A549 (cell line): Measurements from ENCODE around the gene PROCA1.

Source experiments
- EP300 ChIP-seq, 2 experiments: fragments of >200 bp; sonication (Bioruptor Twin); formaldehyde crosslinking; IDR thresholded peaks; 2 replicates in 1 of 2; 3 replicates in 1 of 2; pipeline ENCODE4 v1.6.1; 2016 to 2017
- FOSL2 ChIP-seq, 2 experiments: fragments of 450-650 bp in 1 of 2; fragments of >200 bp in 1 of 2; sonication (Bioruptor Twin) in 1 of 2; formaldehyde crosslinking; IDR thresholded peaks; 2 replicates each; pipeline versions ENCODE4 v1.5.0 to v1.6.1; 2016 to 2020; ENCODE audit warnings: mild to moderate bottlenecking in 1 of 2, moderate library complexity in 1 of 2
- KDM1A ChIP-seq: fragments of 200-600 bp; sonication (generic); IDR thresholded peaks from 2 replicates; pipeline ENCODE4 v1.6.1; 2016; ENCODE audit warnings: low read depth, mild to moderate bottlenecking
- MAX ChIP-seq: IDR thresholded peaks from 2 replicates; pipeline ENCODE4 v1.6.1; 2012
- MYC ChIP-seq: IDR thresholded peaks from 2 replicates; pipeline ENCODE4 v1.6.1; 2012; ENCODE audit warnings: mild to moderate bottlenecking, inconsistent platforms, low read length, improper control_type of control experiment, borderline replicate concordance
- PHF8 ChIP-seq: fragments of 200-600 bp; sonication (generic); IDR thresholded peaks from 2 replicates; pipeline ENCODE4 v1.6.1; 2016; ENCODE audit warnings: low read depth, mild to moderate bottlenecking, antibody characterized with exemption, moderate library complexity, borderline replicate concordance
- POLR2A ChIP-seq: IDR thresholded peaks from 2 replicates; pipeline ENCODE4 v1.6.1; 2012; ENCODE audit warnings: mild to moderate bottlenecking, low read length
- POLR2AphosphoS2 ChIP-seq: conservative IDR thresholded peaks from 2 replicates; pipeline ENCODE4 v1.6.1; 2012; ENCODE audit warnings: low read length, improper control_type of control experiment, inconsistent platforms
- RAD21 ChIP-seq, 2 experiments: fragments of >200 bp in 1 of 2; sonication (Bioruptor Twin) in 1 of 2; formaldehyde crosslinking in 1 of 2; IDR thresholded peaks in 1 of 2; conservative IDR thresholded peaks in 1 of 2; 2 replicates in 1 of 2; 3 replicates in 1 of 2; pipeline ENCODE4 v1.6.1; 2012 to 2018; ENCODE audit warnings: inconsistent platforms in 1 of 2
- RCOR1 ChIP-seq: fragments of 150-350 bp; IDR thresholded peaks from 2 replicates; pipeline ENCODE4 v1.6.1; 2014; ENCODE audit warnings: antibody characterized with exemption, low read length, low read depth
- TF ChIP-seq, protein P1 (sequence below): fragments of >200 bp; sonication (Bioruptor Twin); formaldehyde crosslinking; IDR thresholded peaks from 3 replicates; pipeline ENCODE4 v1.5.1; 2016
- TF ChIP-seq, protein P2 (sequence below): fragments of 200-600 bp; sonication (generic); IDR thresholded peaks from 2 replicates; pipeline ENCODE4 v1.6.1; 2016; ENCODE audit warnings: antibody characterized with exemption, mild to moderate bottlenecking, moderate library complexity

DNA sequence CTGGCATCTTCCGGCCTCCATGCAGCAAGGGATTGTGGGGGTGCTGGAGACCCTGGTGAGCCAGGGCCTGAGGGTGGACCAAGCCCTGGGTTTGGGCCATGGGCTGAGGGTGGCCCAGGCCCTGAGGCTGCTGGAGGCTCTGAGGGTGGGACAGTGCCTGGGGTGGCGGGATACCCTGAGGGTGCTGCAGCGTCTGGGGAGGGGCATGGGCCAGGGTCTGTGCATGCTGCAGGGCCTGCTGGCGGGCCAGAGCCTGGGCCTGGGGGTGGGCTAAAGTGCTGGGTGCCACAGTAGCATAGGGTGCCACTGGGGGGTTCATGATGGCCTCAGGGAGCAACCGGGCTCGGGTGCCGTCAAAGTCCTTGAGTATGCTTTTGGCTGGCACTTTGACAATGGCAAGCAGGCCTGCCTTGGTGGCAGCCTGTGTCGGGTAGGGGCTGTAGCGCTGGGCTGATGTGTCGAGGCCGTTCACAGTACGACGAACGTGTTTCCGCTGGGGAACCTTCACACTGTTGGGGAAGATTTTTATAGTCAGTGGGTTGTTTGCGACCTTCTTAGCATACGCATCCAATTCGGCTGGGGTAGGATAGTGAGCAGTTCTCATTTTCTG, 47.7 kb upstream of the PROCA1 start:
- TF ChIP-seq POLR2AphosphoS2 = no peak
- TF ChIP-seq RAD21 (conservative IDR thresholded peaks at IDR 0.05 in 1 of 2, IDR thresholded peaks at IDR 0.05 in 1 of 2) = no peak
- TF ChIP-seq EP300 (IDR thresholded peaks at IDR 0.05) = no peak
- no peak for TF ChIP-seq POLR2A
- no peak for TF ChIP-seq MYC
- TF ChIP-seq, protein P1, sequence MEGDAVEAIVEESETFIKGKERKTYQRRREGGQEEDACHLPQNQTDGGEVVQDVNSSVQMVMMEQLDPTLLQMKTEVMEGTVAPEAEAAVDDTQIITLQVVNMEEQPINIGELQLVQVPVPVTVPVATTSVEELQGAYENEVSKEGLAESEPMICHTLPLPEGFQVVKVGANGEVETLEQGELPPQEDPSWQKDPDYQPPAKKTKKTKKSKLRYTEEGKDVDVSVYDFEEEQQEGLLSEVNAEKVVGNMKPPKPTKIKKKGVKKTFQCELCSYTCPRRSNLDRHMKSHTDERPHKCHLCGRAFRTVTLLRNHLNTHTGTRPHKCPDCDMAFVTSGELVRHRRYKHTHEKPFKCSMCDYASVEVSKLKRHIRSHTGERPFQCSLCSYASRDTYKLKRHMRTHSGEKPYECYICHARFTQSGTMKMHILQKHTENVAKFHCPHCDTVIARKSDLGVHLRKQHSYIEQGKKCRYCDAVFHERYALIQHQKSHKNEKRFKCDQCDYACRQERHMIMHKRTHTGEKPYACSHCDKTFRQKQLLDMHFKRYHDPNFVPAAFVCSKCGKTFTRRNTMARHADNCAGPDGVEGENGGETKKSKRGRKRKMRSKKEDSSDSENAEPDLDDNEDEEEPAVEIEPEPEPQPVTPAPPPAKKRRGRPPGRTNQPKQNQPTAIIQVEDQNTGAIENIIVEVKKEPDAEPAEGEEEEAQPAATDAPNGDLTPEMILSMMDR = no peak
- no peak for TF ChIP-seq KDM1A
- TF ChIP-seq FOSL2 (IDR thresholded peaks at IDR 0.05) = no peak
- TF ChIP-seq FOSL2 (CRISPR knock-in tag; IDR thresholded peaks at IDR 0.05) = no peak
- no peak for TF ChIP-seq PHF8
- TF ChIP-seq RCOR1 = no peak
- no peak for TF ChIP-seq MAX
- TF ChIP-seq, protein P2, sequence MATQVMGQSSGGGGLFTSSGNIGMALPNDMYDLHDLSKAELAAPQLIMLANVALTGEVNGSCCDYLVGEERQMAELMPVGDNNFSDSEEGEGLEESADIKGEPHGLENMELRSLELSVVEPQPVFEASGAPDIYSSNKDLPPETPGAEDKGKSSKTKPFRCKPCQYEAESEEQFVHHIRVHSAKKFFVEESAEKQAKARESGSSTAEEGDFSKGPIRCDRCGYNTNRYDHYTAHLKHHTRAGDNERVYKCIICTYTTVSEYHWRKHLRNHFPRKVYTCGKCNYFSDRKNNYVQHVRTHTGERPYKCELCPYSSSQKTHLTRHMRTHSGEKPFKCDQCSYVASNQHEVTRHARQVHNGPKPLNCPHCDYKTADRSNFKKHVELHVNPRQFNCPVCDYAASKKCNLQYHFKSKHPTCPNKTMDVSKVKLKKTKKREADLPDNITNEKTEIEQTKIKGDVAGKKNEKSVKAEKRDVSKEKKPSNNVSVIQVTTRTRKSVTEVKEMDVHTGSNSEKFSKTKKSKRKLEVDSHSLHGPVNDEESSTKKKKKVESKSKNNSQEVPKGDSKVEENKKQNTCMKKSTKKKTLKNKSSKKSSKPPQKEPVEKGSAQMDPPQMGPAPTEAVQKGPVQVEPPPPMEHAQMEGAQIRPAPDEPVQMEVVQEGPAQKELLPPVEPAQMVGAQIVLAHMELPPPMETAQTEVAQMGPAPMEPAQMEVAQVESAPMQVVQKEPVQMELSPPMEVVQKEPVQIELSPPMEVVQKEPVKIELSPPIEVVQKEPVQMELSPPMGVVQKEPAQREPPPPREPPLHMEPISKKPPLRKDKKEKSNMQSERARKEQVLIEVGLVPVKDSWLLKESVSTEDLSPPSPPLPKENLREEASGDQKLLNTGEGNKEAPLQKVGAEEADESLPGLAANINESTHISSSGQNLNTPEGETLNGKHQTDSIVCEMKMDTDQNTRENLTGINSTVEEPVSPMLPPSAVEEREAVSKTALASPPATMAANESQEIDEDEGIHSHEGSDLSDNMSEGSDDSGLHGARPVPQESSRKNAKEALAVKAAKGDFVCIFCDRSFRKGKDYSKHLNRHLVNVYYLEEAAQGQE = no peak
